GM21447 (cell line): Measurements from ENCODE around the gene ARHGEF33.
A peak's percentile ranks its signal among the peaks of the same experiment; 100 is the strongest.

ENCODE experiments used
- ATAC-seq: cut with Tn5 transposase; IDR thresholded peaks from one replicate; pipeline ENCODE4 v1.9.1; 2021; ENCODE audit not compliant: unreplicated experiment

The ARHGEF33 gene

DNA sequence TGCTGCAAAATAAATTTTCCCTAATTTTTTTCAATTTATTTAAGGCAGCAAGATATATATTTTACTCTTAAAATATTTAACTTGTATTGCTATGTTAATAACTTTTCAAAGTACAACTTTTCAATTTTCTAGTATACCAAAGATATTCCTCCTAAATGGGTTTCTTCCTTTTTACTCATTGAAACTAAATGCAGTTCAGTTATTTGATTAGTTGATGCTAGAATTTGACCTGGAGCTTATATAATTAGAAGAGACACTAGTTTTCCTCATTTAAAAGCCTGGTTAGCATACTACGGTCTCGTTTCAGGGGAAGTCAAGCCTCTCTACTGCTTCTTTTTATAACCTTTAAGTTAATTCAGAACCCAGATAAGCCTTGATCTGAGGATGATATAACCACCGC is at the start of gene ARHGEF33:
Gene ARHGEF33, plus strand, starts transcription at position 301 of the 400 bp plus-strand sequence. CDS start 29,573 bp downstream, outside the sequence.
- ATAC-seq = no peak

DNA sequence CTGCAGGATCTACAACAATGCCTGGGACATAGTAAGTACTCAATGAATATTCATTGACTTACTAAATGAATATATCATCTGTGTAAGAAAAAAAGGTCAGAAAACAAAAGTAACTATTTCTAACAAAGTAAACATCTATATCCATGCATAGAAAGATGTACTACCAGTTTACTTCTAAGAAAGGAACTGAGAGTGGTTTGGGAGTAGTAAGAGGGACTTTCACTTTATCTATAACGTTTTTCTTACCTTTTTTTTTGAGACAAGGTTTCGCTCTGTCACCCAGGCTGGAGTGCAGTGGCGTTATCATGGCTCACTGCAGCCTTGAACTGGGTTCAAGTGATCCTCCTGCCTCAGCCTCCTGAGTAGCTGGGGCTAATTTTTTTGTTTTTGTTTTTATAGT is 39.6 kb upstream of the ARHGEF33 start:
- peak; percentile 97 for ATAC-seq

DNA sequence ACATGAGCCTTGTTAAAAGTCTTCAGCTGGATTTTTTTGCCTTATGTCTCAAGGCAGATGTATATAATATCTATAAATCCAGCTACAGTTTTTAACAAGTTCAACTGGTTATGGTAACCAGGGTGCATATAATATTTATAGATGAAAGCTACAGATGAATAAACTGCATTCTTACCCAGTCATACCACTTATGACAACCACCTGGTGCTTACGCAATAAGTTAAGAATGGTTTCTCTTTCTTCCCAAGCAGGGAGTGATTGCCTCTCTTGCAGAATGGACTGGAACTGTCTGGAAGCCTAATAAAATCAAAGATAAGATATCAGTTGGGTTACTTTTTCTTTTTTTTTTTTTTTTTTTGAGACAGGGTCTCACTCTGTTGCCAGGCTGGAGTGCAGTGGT is 33.5 kb upstream of the ARHGEF33 start:
- no peak for ATAC-seq

DNA sequence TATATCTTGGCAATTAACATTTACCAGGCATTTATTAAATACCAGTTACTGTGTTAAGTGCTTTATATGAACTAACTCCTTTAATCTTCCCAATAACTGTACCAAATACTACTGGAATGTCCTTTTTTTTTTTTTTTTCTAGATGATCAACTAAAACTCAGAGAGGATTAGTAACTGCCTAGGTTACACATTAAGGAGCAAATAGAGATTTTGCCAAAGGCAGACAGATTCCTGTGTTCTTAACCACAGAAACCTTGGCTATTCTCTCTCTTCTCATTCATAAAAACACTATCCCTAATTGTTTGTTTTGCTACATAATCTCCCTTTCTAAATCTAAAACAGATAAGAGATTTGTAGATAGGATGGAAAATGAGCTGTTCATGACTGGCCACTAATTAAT is 27.2 kb upstream of the ARHGEF33 start:
- ATAC-seq = no peak

DNA sequence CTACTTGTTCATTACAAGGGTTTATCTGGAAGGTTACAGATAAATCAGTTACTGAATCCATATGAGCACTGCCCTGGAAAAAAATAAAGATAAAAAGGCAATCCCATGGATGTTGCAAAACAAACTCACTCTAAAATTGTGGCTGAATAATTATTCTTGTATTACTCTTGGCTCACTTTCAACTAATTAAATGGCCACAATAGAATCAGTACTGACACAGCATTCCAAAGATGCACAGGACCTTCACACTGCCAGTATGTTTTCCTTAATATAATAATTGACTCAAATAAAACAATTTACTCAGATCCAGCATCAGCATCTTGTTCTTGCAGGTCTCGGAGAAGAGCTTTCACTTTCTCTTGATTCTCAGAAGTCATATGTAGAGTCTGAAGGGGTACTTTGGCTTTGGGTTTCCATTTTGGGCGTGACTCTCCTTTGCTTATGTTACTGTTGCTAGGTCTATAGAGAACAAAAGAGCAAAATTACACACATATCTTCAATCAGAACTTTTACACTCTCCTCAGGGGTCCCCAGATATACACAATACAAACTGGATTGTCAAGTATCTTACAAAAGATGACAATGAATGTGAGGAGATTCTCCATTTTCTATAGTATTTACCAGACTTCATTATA is 26.5 kb upstream of the ARHGEF33 start:
- ATAC-seq = no peak

DNA sequence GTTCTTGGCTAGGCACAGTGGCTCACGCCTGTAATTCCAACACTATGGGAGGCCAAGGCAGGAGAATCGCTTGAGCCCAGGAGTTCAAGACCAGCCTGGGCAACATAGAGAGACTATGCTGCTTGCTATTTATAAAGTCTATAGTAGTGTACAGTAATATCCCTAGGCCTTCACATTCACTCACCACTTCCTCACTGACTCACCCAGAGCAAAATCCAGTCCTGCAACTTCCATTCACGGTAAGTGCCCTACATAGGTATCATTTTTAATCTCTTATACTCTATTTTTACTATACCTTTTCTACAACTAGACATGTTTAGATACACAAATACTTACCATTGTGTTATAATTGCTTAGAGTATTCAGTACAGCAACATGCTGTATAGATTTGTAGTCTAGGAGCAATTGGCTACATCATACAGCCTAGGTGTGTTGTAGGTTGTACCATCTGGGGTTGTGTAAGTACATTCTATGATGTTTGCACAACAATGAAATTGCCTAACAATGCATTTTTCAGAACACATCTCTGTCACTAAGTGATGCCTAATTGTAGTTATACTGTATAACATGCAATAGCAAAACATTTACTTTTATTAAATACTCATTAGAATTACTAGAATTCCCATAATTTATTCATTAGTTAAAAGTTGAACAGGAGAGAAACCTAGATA is 22.8 kb upstream of the ARHGEF33 start:
- ATAC-seq = no peak

DNA sequence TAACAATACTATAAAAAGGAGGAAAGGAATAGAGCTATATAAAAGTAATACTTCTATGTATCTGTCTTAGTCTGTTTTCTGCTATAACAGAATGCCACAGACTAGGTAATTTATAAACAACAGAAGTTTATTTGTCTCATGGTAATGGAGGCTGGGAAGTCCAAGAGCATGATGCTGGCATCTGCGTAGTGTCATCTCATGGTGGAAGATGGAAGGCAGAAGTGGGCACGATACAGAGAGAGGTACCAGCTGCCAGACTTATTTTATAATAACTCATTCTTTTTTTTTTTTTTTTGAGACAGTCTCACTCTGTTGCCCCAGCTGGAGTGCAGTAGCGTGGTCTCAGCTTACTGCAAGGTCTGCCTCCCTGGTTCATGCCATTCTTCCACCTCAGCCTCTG is 18.2 kb upstream of the ARHGEF33 start:
- ATAC-seq = no peak

DNA sequence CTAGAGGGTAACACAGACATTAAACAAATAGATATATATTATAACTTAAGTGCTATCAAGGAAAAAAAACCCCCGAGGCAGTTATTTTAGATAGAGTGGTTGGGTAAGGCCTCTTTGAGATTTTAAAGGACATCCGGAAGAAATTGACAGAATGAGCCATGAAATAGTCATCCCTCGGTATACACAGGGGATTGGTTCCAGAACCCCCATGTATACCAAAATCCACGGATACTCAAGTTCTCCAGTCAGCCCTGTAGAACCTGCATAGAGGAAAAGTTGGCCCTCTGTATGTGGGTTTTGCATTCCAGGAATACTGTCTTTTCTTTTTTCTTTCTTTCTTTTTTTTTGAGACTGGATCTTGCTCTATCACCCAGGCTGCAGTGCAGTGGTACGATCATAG is 15.9 kb upstream of the ARHGEF33 start:
- no peak for ATAC-seq

DNA sequence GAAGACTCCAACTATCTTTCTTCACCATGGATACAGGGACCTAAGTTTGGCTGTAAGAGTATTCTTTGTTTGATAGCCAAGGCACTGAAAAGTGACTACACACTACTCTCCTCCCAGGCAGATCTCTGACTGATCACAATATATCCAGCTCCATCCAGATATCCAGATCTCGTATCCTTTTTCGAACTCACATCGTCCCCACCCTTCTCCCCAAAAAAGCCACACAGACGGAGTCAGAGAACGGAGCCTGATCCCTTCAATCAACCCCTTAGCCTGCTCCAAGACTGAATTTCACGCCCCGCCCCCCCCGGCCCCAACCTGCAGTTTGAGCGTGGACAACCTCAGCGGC is 14.5 kb upstream of the ARHGEF33 start:
- no peak for ATAC-seq

DNA sequence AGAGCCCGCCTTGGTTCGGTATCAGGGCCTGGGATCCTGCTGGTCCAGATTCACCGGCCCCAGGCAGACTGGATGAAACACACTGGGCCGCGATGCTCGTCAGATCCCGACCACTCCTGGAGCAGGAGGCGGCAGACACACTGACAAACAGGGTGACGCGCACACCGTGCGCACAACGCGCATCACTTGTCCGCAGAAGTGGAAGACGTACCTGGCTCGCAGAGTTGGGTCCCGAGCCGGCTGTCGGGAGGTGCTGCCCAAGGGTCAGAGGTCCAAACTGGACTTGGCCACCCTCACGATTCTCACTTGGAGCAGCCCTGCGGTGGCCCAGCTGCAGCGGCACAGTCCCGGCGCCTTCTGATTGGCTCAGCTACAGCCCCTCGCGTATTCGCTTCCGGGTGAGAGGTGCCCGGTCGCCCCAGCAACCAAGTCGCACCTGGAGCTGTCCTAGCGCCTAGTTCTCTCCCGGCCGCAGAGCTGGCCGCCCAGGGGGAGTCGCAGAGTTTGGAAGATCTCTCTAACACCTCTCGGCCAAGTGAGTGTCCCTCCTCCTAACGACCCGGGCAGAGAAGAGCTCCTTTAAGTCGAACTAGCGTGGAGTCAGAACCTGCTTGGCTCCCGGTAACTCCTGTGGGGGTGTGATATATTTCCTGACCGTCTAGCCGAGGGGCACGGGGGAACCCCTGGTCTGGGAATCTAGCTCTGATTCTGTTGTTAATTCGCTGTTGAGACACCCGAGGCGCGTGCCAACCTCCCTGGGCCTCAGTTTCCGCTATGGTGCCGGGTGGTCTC is 13.9 kb upstream of the ARHGEF33 start, which contains the start of the genes DHX57 and MORN2:
Gene DHX57, minus strand, starts transcription at position 359 of the 792 bp plus-strand sequence. CDS start 7,529 bp downstream, outside the sequence.
Gene MORN2, plus strand, starts transcription at position 401 of the 792 bp plus-strand sequence.
- peak; percentile 100 for ATAC-seq

DNA sequence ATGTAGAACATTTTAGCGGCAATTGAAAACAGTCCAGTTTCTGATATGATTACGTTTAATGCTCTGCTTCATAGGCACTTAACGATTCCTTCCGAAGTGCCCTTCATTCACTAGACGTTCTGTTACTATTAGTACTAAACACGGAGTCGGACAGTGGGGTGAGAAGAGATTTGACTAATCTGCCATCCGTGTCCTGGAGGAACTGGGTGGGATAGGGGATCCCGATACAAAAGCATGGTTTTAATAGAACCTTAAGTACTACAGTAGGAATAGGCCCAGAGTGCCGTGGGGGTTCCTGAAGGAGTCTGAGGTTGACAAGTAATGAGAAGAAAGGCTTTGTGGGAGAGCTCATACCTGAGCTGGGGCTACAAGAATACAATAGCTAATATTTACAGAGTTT is 13.3 kb upstream of the ARHGEF33 start:
- ATAC-seq = no peak

DNA sequence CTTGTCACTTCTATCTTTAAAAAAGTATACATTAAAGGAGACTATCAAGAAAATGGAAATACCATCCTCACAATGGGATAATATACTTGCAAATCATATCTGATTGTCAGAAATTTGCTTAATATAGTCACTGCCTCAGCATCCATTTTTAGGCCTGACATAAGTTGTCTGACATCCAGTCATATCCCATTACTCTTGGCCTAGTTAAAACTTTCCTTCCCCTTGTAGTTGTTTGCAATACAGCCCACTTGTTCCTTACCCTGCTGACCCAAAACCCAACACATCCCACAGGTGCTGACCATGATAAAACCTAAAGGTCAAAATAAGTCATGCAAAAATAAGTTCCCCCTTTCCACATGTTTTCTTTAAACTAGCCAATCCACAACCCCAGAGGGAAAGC is 3.6 kb upstream of the ARHGEF33 start:
- no peak for ATAC-seq

DNA sequence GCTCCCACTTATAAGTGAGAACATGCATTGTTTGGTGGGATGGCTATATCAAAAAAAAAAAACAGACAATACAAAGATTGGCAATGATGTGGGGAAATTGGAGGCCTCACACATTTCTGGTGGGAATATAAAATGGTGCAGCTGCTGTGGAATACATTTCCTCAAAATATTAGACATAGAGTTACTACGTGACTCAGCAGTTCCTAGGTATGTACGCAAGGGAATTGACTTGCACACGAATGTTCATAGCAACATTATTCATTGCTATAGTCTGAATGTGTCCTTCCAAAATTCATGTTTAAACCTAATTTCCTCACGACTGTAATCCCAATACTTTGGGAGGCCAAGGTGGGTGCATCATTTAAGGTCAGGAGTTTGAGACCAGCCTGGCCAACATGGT is 2.3 kb upstream of the ARHGEF33 start:
- no peak for ATAC-seq

DNA sequence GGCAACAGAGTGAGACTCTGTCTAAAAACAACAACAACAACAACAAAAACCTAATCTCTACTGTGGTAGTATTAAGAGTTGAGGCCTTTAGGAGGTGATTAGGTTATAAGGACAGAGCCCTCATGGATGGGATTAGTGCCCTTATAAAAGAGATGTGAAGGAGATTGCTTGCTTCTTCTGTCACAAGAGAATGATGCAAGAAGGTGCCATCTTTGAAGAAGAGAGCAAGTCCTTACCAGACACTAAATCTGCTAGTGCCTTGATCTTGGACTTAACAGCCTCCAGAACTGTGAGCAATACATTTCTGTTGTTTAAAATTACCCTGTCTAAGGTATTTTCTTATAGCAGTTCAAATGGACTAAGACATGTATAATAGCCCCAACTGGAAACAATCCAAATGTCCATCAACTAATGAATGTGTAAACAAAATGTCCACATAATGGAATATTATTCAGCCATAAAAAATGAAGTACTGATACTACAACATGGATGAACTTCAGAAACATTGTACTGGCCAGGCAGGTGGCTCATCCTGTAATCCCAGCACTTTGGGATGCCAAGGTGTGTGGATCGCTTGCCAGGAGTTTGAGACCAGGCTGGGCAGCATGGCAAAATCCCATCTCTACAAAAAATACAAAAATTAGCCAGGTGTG is 1.6 kb upstream of the ARHGEF33 start:
- no peak for ATAC-seq

DNA sequence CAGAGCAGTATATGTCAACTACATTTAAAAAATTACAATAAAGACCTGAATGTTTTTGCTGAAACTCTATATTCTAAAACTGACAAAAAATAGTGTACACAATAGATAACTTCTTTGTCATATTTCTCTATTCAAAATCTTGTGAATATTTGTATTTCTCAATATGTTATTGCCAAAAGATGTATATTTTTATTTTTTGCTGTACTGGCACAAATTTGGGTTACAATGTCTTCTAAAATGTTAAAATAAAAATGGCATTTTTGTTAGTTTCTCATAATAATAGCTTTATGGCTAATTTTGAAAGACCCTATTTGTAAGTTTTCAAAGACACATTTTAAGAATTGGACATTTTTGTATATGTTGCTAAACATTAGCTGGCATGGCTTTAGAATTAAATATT is 630 bp upstream of the ARHGEF33 start:
- no peak for ATAC-seq

DNA sequence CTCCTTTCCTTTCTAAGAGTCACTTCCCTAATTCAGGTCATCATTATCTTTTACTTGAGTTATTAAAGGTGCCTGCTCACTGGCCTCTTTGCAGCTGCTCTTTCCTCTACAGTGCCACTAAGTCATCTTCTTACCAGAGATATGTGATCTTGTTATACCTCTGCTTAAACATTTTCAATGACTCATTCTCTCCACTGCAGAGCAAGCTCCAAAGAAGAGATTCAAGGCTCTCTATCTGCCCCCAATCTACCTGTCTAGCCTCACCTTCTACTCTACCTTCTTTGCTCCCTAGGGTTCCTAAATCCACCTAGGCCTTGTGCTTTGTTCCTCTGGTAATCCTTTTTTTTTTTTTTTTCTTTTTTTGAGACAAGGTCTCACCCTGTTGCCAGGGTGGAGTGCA is 3.1 kb downstream of the ARHGEF33 start:
- no peak for ATAC-seq

DNA sequence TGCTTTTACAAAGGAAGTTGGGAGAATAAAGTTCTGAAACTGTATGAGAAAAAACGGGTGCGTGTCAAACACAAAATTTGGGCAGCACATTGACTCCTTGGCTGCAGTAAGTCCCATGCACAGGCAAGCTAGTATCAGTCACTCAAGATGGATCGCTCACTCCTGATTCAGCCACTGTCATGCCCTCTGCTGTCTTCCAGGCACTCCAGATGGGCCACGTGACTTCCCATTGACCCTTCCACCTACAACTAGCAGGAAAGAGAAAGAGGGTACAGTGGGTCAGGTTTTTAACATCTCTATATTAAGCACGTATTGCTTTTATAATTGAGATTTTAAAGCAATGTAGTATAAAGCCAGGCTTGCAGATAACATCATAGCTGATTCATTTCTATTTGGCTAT is 8.6 kb downstream of the ARHGEF33 start:
- ATAC-seq = no peak

DNA sequence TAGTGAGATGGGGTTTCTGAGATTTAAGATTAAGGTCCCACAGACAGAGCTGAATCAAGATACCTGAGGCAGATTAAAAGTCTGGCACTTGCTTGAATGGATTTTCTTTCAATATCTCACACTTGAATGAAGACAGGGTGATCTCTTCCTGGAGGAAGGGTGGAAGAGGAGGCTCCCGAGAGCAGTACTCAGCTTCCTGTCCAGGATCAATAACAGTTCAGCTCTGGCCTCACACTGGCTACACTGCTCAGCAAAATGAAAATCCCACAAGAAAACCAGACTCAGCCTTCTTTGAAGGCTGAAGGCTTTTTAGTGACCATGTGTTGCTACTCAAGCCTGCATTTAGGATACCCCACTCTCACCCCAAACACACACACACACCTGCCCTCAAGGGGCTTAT is 11.1 kb downstream of the ARHGEF33 start:
- no peak for ATAC-seq

DNA sequence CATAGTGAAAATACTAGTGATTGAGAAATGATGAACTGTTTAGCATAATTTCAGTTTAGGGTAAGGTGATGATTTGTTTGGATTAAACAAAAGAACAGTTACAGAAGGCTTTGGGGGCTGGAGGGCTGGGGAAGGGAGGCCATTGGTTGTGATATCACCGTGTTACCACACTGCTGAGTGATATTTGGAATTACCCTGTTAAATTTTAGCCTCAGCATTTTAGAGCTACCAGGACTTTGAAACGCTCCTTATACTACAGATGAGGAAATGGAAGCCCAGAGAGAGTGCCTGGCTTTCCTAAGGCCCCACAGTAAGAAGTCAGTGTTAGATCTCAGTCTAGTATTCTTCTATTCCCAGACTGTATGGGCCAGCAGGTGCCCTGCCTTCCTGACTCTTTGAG is 15.6 kb downstream of the ARHGEF33 start:
- ATAC-seq = no peak

DNA sequence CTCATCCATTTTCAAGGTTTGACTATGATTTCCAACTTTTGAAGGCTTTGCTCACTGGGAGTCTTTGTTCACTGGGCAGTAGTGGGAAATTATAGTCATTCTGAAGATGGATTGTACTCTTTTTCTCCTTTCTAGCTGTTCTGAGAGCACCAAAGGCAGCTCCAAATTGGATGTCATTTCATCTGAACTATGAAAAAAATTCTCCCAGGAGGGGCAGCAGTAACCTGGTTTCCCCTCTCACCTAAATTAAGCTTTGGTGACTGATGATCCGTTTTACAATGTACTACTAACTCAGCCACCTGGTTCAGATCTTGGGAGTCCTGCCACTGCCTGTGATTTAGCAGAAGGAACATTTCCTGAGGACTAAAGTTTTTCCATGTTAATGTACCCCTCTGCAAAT is 17.6 kb downstream of the ARHGEF33 start:
- no peak for ATAC-seq

DNA sequence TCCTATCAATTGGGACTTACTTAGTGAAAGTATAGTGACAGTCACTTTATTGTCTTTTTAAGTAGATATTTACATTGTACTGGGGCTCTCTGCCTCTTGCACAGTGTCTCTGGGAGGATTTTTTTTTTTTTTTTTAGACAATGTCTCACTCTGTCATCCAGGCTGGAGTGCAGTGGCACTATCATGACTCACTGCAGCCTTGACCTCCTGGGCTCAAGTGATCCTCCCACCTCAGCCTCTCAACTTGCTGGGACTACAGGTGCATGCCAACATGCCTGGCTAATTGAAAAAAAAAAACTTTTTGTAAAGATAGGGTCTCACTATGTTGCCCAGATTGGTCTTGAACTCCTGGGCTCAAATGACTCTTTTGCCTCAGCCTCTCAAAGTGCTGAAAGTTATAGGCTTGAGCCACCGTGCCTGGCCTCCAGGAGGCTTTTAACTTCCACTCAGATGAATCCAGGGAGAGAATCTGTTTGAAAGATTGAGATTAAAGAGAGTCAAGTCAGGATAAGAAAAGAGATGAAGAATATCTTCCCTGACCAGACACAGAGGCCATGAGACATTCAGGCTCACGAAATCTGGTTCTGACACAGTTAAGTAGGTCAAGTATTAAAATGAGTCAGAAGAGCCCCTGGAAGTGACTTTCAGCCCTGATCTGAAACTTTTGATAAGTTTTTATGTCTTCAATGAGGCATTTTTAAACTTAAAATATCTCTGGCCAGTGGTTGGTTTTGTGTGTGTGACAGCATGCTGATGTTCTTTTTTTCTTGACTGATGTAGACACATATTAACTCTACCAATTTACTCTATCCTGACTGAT is 18.3 kb downstream of the ARHGEF33 start:
- peak; percentile 90 for ATAC-seq
